Bronchial epithelial cell (primary cell): ENCODE measurements around the gene AGAP1. TPM values are rescaled to one million over a fixed set of nuclear protein-coding genes. Genes with fewer than 3 reads are reported as not detected.

Source experiments
- DNase-seq: peaks from one replicate; pipeline ENCODE4 v3.0.0-alpha.2; 2010; ENCODE audit warnings: low read depth
- FAIRE-seq: peaks from 2 replicates; lab custom pipeline; 2011; peaks lifted over from hg19 to GRCh38; lab: Jason Lieb, UNC
- H3K27me3 ChIP-seq: 2 replicates; pipeline ENCODE4 v1.5.1; 2011; ENCODE audit warnings: low read length; ENCODE audit not compliant: control insufficient read depth, insufficient read depth
- H3K36me3 ChIP-seq: 2 replicates; pipeline ENCODE4 v1.5.1; 2011; ENCODE audit warnings: low read length; ENCODE audit not compliant: control insufficient read depth, insufficient read depth
- H3K4me3 ChIP-seq: 2 replicates; pipeline ENCODE4 v1.5.1; 2011; ENCODE audit warnings: mild to moderate bottlenecking, low read depth, low read length, control low read depth
- total RNA-seq: library from RNA; depleted of rRNA; stranded (reverse); fragments of >200 nt; gene quantifications from 2 replicates; pipeline ENCODE4 v1.2.1, GENCODE V29; 2014
- TF ChIP-seq, protein P1 (sequence below): IDR thresholded peaks from 2 replicates; pipeline ENCODE4 v1.5.1; 2011; ENCODE audit warnings: mild to moderate bottlenecking, moderate library complexity, low read length, control low read depth, inconsistent platforms; ENCODE audit not compliant: insufficient read depth, severe bottlenecking

The AGAP1 gene
- total RNA-seq, 1 donor from 2014 or later, result 22.4 TPM

DNA sequence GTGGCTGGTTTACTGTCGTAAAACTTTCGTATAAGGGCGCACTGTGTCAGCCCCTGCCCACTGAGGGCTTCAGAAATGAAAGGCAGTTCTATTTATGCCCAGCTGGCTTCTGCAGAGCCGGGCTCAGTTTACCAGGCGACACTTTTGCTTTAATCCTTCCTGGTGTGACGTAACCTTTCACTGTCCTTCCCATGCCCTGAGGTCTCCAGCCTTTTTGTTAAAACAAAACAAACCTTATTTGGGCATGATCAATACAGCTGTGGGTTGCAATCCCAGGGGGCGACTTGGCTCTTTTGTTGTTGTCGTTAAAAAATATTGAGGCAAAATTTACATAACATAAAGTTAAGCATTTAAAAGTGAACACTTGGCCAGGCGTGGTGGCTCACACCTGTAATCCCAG, 85.3 kb downstream of the AGAP1 start:
- no peak for FAIRE-seq
- Histone ChIP-seq H3K36me3 (no peaks in the 10 kb centered on the region), H3K27me3 (no peaks in the 10 kb centered on the region), H3K4me3 (no peak overlapping the region)
- DNase-seq, result no peak
- TF ChIP-seq, protein P1, sequence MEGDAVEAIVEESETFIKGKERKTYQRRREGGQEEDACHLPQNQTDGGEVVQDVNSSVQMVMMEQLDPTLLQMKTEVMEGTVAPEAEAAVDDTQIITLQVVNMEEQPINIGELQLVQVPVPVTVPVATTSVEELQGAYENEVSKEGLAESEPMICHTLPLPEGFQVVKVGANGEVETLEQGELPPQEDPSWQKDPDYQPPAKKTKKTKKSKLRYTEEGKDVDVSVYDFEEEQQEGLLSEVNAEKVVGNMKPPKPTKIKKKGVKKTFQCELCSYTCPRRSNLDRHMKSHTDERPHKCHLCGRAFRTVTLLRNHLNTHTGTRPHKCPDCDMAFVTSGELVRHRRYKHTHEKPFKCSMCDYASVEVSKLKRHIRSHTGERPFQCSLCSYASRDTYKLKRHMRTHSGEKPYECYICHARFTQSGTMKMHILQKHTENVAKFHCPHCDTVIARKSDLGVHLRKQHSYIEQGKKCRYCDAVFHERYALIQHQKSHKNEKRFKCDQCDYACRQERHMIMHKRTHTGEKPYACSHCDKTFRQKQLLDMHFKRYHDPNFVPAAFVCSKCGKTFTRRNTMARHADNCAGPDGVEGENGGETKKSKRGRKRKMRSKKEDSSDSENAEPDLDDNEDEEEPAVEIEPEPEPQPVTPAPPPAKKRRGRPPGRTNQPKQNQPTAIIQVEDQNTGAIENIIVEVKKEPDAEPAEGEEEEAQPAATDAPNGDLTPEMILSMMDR, result no peak

DNA sequence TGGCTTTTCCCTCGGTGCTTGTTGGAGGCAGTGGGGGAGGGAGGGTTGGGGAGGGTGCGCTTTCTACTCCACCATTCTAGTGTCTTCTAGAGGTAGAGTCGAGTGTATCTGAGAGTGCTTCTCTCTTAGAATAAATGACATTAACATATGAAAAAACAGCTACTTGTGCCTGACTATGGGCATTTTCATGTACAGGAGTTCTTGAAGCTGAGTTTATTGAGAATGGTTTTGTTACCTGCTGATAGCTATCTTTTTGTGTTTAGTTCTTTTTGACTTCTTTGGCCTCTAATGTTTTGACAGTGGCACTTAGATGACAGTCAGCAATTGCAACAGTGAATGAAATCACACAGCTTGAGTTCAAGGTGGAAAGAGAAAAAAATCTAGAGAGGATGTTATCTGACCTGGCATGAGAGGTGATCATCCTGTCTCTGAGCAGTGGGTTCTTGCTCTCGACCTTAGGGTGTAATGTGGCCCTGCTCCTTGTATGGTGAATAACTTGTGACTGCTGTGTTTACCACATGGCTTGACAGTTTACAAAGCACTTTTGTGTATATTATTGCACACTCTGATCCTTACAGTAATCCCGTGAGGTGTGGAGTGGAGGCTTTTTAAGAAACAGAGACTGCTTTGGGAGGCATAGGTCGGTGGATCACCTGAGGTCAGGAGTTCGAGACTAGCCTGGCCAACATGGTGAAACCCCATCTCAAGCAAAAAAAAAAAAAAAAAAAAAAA, 86.7 kb downstream of the AGAP1 start:
- TF ChIP-seq, protein P1, result no peak
- Histone ChIP-seq H3K36me3 (no peaks in the 10 kb centered on the region), H3K27me3 (no peaks in the 10 kb centered on the region), H3K4me3 (no peak overlapping the region)
- DNase-seq, result no peak
- no peak for FAIRE-seq

DNA sequence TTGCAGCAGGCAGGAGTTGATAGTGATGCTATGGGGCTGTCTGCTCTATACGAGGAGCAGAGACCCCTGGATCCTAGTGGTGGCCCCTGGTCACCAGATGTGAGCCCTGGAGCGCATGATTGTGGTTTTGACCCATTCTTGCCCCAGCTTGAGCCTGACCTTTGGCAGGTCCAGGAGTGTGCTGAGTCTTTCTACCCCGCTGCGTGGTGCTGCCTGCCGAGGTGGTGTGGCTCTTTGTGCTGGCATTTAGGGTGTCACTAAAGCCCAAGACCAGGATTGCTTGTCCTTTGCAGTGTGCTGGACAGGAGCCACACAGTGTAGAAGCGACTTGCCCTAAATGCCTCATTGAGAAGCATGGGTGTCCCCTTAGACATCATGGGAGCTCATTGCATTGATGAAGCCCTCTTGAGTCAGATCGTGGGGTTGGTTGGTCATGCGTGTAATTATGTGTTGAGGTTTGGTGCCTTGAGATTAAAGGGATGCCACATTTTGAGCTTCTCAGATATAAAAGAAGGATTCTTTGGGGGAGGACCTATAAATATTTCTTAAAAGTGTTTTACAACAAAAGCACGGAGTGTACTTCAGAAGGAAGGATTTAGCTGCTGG, 88.3 kb downstream of the AGAP1 start:
- DNase-seq (no peak), FAIRE-seq (no peak)
- TF ChIP-seq, protein P1, result no peak
- no peaks in the 10 kb centered on the region for H3K36me3 ChIP-seq
- H3K4me3 ChIP-seq, result no peak overlapping the region
- no peaks in the 10 kb centered on the region for H3K27me3 ChIP-seq

DNA sequence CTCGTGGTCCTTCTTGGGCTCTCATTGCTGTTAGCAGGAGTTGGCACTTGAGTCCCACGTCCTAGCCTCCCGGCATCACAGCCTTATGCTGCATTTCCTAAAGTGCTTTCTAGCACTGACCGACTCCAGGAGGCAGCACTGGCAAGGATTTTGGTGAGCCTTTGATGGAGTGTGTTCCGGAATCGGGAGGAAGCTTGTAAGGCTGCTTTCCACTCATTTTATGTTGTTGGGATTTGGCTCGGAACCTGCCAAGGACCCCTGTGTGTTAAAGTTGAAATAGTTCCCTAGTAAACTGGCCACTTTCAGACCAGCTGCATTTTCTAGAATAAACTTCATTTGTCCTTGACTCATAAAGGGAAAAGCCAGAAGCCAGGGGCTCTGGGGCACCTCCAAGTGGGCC, 88.9 kb downstream of the AGAP1 start:
- H3K27me3 ChIP-seq, result no peaks in the 10 kb centered on the region
- DNase-seq (no peak), FAIRE-seq (no peak)
- H3K4me3 ChIP-seq, result no peak overlapping the region
- no peaks in the 10 kb centered on the region for H3K36me3 ChIP-seq
- TF ChIP-seq, protein P1, result no peak

DNA sequence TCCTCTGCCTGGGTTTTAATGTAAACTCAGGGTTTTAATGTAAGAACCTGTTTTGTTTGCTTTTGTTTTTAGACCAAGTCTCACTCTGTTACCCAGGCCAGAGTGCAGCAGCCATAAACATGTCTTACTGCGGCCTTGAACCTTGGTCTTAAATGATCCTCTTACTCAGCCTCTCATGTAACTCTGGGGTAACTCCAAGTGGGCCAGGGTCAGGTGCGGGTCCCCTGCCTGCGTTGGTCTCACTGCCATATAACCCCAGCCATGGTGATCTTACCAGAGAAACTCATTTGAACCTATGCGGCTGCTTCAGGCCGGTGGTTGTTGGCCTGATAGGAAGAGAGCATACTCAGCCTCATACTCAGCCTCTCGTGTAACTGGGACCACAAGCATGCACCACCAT, 89.3 kb downstream of the AGAP1 start:
- Histone ChIP-seq H3K36me3 (no peaks in the 10 kb centered on the region), H3K27me3 (no peaks in the 10 kb centered on the region), H3K4me3 (no peak overlapping the region)
- FAIRE-seq (no peak), DNase-seq (no peak)
- TF ChIP-seq, protein P1, result no peak
